DLD1 (cell line): ENCODE measurements around the gene NEK11.

ENCODE experiments used
- in situ Hi-C: cut with HindIII; loops from 2 replicates; pipeline ENCODE4 v1.10.0; 2017; ENCODE audit warnings: low sequenced_read_pairs

NEK11 gene

GRCh38 chr3:131125684-131126083, 99.0 kb downstream of the NEK11 start:
- in situ Hi-C loops = no loop called here

DNA sequence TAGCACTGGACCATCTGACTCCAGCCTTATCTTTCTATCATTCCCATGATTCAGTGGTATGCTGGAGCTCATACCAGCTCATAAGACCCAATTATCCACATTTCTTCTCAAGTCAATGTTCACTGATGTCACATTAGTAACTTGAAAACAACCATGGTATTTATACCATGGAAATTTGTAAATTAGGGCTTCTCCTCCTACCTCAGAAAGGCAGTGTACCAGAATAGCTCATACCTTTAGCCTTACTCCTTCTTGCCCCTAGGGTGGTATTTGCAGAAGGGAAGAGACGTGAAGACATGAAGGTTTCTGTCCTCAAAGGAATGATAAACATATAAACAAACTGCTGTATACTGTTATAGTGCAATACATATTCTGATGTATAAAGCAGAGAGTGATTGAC, 114.2 kb downstream of the NEK11 start:
- in situ Hi-C loops = no loop called here

GRCh38 chr3:131141770-131142169, 115.1 kb downstream of the NEK11 start:
- in situ Hi-C loops = no loop called here

DNA sequence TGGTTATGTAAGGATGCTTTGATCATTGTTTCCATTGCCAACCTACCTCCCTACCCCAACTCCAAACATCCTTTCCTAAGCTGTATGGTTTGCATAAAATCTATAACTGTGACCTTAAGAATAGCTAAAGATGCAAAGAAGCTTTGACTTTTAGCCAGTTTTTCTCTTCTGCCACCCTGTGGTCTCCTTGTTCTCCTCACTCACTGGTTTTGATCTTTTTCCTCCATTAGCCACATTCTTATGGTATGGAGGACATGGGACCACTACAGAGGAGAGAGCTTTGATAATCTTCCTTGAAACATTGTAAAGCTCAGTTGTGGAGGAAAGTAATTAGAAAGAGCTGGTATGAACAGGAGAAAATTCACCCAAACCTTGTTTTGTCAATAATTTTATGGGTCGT, 115.9 kb downstream of the NEK11 start:
- in situ Hi-C loops = no loop called here

DNA sequence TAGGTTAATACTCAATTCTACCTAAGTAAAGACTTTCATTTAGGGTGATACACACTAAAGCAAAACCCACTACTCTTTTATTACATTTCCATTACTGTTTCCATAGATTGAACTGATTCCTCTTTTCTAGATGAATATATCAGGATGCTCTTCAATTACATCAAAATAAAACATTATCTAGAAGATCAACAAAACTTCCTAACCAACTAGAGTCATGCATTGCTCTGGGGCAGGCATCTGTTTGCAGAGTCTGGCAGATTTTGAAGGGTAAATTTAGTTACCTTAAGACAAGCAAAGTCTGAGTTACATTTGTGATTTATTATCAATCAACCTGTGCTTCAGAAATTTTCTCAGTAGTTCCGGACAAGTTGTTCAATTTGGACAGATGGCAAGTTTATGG, 117.1 kb downstream of the NEK11 start:
- in situ Hi-C loops = no loop called here

DNA sequence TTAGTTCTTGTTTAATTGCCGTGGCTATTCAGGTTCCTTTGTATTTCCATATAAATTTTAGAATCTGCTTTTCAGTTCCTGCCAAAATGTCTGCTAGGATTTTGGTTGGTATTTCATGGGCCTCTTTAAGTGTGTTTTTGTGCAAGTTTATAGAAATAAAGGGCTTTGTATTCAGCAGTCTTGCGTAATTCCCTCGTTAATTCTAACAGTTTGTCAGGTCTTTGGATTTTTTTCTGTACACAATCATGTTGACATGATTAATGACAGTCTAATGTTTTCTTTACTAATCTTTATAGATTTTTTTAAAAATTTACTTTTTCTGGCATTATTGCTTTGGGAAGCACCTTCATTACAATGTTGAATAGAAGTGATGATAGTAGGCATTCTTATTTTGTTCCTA, 120.9 kb downstream of the NEK11 start:
- in situ Hi-C loops = no loop called here

- in situ Hi-C loops = no loop called here
Observed at GRCh38 chr3:131158434-131158833, 131.8 kb downstream of the NEK11 start.

DNA sequence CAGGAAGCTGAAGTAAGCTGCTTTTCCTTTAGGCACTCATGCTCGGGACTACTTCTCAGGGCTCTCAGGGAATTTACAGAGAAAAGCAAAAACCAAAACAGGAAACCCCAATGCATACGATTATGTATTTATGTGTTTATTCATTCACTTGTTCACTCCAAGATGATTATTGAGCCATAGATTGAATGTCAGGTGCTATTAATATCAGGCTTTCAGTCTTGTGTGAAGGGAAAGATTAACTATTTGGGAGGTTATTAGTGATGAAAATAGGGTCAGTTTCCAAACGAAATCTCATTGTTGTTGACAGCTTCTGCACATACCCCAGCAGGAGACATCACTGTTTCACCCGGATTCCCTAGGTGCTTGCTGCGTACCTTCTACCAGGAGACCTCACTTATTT, 135.8 kb downstream of the NEK11 start:
- in situ Hi-C loops = no loop called here

DNA sequence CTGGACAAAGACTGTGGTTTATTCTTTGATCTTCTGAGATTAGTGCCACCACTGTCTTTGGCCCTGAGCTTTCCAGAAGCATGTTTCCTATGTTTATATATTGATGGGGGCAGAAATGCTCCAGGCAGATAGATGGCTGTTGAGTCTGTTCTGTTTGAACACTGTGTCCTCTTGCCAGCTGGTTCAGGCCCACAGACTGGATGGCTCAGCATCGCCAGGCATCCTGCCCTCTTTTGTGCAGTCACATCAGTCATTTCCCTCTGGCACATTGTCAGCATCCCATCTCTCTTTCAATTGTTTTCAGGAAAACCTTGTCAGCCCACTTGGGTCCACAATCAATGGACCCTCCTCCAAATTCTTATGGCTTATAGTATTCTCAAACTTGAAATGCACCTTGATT, 141.2 kb downstream of the NEK11 start:
- in situ Hi-C loops = no loop called here

GRCh38 chr3:131169331-131169730, 142.7 kb downstream of the NEK11 start:
- in situ Hi-C loops = no loop called here

DNA sequence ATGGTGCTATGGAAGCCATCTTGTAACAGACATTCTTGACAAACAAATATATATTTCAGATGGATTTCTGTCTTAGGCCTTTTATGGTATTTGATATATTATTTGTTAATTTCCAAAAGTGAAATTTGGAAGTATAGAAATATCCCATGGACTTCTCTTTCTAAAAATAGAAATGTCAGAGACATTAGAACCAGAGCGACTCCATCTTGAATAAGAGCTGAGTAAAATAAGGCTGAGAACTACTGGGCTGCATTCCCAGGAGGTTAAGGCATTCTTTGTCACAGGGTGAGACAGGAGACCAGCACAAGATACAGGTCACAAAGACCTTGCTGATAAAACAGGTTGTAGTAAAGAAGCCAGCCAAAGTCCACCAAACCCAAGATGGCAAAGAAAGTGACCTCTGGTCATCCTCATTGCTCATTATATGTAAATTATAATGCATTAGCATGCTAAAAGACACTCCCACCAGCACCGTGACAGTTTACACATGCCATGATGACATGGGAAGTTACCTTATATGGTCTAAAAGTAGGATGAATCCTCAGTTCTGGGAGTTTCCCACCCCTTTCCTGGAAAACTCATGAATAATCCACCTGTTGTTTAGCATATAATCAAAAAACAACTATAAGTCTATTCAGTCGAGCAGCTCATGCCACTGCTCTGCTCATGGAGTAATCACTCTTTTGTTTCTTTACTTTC, 146.0 kb downstream of the NEK11 start:
- in situ Hi-C loops = no loop called here

DNA sequence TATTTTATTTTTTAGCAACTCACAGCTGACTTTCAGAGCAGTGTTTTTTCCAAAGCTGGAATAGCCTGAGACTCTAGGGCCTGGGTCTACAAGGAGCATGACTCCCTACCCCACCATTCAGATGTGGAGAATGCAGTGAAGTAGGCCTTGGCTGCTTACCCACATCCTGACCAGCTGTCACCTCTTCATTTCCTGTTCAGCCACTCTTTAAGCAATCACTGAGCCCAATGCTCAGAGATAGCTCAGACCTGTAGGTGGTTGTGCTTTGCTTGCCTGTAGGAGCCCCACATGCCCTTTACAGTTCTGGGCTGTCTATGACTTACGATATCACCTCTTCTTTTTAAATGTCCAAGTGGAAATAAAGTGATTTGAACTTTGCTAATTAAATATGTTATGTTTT, 148.1 kb downstream of the NEK11 start:
- in situ Hi-C loops = no loop called here

- in situ Hi-C loops = no loop called here
Observed at GRCh38 chr3:131178710-131179375, 152.2 kb downstream of the NEK11 start.

- in situ Hi-C loops = no loop called here
Observed at GRCh38 chr3:131192701-131193100, 166.0 kb downstream of the NEK11 start.

DNA sequence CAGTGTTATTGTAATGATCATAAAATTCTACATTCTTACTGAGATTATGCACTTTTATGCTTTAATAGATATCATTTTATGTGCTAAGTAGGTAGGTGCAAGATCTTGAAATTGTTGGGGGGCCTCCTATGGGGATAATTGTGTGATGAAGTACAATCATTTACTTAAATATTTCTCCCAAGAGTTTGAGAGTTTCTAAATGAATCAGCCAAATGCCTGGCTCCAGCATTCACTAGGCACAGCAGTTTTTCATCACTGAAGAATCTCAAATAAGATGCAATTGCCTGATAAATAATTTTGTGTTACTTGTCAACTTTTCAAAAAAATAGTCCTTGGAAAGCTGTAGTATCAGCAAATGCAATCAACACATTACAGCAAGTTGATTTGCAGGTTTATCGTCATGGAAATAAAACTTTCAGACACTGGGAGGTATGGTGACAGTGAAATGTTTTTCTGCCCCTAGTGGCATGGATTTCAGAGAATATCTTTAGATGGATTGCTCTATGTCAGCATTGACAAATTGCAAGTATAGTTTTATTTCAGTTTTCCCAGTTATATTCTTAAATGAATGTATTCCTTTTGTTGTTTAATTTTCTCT, 167.1 kb downstream of the NEK11 start:
- in situ Hi-C loops = no loop called here

- in situ Hi-C loops = no loop called here
Observed at GRCh38 chr3:131194816-131195215, 168.1 kb downstream of the NEK11 start.

DNA sequence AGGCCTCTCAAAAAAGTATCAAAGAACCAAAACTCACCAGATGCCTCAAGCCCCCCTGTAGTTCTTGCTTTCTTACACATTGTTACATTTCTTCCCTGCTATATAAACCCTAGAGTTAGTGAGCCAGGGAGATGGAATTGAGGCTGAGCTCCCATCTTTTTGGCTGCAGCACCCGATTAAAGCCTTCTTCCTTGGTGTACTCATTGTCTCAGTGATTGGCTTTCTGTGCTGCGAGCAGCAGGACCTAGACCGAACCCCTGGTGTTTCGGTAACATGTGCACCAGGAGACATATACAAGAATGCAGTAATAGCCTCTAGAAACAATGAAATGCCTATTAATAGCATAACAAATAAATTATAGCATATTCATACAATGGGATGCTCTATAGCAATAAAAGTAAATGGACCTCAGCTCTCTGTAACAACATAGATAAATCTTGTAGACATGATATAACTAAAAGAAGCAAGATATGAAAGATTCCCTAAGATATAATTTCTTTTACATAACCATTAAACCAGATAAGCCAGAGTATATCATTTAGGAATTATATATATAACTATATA, 174.0 kb downstream of the NEK11 start:
- in situ Hi-C loops = no loop called here

- in situ Hi-C loops = no loop called here
Observed at GRCh38 chr3:131216330-131216729, 189.7 kb downstream of the NEK11 start.

DNA sequence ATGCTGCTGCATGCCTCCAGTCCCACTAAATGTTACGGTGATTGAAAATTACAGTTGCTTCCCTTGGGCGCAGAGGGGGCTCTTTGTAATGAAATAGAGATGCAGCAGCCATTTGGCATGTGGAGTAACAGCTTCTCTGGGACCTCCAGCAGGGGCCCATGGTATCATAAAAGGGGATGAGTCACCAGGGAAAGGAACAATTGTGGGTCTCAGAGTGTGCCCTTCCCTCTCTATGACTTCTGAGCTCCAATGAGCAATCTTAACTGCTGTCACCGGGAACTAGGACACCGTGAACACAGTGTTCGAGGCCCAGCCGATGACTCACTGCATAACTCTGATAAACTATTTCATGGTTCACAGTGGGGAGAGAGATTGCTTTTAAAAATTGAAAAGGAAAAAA, 190.1 kb downstream of the NEK11 start:
- in situ Hi-C loops = no loop called here

DNA sequence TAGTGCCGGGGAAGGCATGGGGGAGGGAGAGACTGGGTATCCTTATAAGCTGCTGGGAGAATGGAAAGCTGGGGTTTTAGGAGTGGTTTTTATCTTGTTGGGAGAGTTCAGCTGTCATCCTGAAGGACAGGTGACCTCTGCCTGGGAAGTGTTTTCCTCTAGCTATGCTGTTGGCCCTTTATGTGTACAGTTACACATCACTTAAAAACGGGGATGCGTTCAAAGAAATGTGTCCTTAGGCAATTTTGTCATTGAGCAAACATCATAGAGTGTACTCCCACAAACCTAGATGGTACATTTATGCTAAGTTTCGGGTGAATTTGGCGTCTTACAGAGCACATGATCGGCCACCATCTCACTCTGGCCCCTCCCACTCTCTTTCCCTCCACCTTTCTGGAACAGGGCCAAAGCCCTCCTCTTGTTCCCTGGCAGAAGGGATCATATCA, 190.6 kb downstream of the NEK11 start:
- in situ Hi-C loops = no loop called here

DNA sequence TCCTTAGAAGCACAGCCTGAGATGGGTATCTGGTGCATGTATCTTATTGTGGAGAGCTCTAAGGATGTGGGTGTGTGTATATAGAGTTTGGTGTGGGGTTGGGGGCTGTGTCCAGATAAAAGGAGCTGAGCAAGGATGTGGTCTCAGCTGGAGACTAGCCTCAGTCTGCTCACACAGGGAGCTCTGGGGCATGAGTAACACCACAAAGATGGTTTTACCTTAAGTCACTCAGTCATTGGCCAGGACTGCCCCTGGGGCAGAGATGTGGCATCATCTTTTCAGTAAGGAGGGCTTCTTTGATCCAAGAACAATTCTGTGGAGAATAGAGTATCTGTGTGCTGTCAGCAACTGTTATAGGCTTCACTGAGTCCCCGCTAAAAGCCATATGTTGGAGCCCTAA, 191.5 kb downstream of the NEK11 start:
- in situ Hi-C loops = no loop called here

- in situ Hi-C loops = no loop called here
Observed at GRCh38 chr3:131221731-131222130, 195.1 kb downstream of the NEK11 start.
